NCI-H82 (cell line): ENCODE results near the gene PLPPR5.
"Not testable (repeated sequence)": the region's sequence is repeated elsewhere in the genome, so short reads cannot be mapped to it uniquely, and the experiment has no call there.

ENCODE experiments used
- DNase-seq: peaks from one replicate; lab custom pipeline; 2025; lab: John Stamatoyannopoulos, UW

Gene PLPPR5

DNA sequence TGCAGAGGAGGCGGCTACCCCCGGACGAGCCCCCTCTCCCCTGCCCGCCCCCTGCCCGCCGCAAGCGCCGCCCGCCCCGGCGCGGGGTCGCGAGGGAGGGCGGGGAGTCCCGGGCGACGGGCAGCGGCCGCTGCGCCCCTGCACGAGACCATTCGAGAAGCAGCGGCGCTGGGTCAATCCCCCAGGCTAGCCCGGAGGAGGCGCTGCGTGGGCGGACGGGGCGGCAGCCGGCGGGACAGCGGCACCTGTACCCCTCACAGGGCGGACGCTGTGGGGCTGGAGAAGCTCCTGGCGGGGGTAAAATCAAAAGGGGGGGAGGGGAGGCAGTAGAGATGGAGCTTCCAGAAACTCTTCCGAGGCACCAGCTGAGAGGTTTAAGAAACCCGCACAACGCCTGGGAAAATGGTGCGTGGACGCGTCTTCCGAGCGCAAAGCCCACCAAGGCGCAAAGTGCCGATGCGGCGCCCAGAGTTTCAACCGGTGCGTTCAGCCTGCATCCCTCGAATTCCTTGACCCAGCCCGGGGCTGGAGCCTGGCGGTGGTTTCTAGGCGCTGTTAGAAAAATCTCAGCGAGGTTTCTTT, at the start of gene PLPPR5:
TSS of gene PLPPR5 (minus strand) at position 1 of the 582 bp plus-strand sequence. CDS start 190 bp downstream, outside the sequence.
- peak; percentile 75 for DNase-seq

DNA sequence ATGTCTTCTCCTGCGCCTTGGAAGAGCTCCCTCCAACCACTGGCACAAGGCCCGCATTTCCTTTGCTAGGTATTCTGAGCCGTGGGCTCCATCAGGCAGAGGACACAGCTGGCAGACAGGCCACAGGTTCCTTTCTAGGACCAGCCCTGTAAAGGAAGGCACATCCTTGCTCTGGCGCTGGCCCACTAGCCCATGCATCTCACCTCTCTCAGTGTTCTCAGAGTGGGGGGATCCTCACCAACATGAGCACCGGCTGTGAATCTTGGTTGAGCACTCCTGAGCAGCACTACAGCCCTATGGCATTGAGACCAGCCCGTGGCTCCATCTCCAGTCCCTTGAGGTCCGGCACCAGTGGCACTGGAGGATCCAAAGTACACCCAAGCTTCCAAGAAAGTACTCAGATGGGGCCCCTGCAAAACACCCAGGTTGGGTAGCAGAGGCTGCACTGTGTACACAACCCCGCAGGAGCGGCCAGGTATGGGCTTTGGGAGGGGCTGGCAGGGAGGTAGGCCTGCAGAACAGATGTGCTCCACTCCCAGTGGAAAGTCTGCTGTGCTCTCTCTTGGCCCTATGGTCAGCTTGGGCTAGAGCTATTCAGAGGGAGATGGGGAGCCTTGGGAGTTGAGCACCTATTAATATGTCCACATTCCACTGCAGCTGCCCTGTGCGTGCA, 47.1 kb upstream of the PLPPR5 start:
- no peak for DNase-seq

- no peak for DNase-seq
Measured at GRCh38 chr1:99049745-99050144, 45.1 kb upstream of the PLPPR5 start.

- DNase-seq: not testable (repeated sequence)
Measured at GRCh38 chr1:99036746-99037145, 32.1 kb upstream of the PLPPR5 start.

GRCh38 chr1:99018313-99018712, 13.7 kb upstream of the PLPPR5 start:
- DNase-seq: no peak

DNA sequence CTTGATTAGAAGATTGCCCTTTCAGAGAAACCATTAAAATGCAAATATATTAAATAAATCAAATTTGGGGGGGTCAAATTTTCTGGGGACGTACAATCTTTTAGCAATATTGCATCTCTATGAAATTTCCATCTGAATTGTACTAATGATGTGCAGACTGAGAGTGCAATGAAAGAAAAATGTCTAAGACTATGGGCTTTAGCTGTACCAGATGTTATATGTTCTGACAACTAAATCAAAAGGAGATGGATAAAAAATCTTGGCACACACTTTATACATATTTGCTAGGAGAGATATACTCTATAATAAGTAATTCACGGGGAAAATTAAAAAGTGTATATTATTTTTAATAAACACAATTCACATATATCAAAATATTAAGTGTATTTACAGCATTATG, 13.0 kb upstream of the PLPPR5 start:
- DNase-seq: no peak

DNA sequence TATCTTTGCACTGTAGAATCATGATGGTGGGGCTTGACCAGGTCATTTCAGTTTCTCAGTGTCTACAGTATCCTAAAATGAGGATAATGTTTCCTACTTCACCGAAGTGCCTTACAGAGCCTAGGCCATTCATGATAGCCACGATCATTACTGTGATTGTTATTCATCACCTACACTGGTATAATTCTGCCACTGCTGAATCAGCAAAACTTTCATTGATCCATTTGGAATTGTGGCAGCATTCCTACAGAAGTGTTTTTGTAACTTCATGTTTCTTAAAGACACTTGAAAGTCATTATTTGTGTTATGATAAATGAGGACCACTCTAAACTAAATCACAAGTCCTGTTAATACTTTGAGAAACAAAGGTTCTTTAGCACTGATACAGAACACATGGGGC, 6.0 kb upstream of the PLPPR5 start:
- peak; percentile 42 for DNase-seq

- no peak for DNase-seq
Measured at GRCh38 chr1:99007366-99007765, 2.7 kb upstream of the PLPPR5 start.

GRCh38 chr1:99005537-99005942, 879 bp upstream of the PLPPR5 start:
- DNase-seq: peak; percentile 79

DNA sequence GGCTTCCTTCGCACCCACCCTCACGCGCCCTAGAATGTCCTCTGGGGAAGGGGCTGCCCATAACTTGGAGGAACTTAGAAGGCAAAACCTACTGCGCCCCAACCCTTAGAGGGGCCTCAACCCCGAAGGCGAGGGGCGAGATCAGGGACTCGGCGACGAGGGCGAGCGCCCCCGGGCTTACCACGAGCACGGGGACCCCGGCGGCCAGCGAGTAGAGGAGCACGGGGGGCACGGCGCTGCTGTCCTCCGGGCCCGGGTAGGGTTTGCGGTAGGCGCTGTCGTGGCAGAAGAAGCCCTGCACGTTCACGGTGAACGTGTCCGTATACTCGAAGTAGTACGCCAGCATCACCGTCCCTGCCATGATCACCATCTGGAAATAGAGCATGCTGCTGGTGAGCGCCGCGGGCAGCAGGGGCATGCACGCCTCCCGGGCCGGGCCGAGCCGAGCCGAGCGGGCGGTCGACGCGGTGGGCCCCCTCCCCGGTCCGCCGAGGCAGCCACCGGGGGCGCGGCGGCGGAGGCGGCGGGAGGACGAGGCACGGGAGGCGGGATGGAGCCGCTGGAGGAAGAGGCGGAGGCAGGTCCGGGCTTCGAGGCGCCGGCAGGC, 304 bp downstream of the PLPPR5 start:
- DNase-seq: peak; percentile 75

- DNase-seq: peak; percentile 70
Measured at GRCh38 chr1:99003581-99004253, 944 bp downstream of the PLPPR5 start.

- no peak for DNase-seq
Measured at GRCh38 chr1:98992844-98993243, 11.8 kb downstream of the PLPPR5 start.

DNA sequence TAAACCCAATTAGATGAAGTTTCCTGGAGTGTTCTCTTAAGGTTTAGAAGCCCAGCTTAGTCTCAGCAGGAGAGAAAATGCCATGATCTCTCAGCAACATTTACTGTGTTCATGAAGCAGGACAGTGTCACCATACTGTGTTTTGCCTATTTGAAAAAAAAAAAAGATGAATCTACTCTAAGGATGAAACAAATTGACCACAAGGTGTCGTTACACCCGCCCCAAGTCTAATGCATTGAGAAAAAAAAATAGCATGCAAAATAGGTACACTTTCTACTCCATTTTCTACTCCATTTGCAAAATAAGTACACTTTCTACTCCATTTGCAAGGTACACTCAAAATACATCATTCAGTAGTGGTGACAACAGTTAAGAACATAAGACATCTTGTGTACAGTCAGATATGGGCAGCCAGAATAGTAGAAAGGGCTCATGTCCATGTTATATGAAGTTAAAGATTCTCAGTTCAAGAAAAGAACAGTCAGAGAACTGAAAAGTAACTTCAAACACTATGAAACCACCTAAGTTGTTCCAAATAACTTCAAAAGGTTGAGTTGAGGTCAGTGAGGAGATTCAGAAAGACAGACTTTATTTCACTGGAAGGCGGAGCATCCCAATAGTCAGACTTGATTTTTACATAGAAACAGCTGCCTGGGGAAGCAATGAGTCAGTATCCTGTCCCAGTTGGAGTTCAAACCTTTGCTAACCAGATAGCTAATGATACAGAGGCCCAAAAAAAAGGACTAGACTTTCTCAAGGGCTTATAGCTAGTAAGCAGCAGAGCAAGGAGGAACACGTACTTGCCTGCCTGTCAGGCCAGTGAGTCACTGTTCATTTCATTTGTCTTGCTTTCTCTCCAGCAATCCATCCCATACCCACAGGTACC, 13.3 kb downstream of the PLPPR5 start:
- DNase-seq: peak; percentile 34

- no peak for DNase-seq
Measured at GRCh38 chr1:98989556-98989907, 15.1 kb downstream of the PLPPR5 start.

- no peak for DNase-seq
Measured at GRCh38 chr1:98988904-98989555, 15.6 kb downstream of the PLPPR5 start.

DNA sequence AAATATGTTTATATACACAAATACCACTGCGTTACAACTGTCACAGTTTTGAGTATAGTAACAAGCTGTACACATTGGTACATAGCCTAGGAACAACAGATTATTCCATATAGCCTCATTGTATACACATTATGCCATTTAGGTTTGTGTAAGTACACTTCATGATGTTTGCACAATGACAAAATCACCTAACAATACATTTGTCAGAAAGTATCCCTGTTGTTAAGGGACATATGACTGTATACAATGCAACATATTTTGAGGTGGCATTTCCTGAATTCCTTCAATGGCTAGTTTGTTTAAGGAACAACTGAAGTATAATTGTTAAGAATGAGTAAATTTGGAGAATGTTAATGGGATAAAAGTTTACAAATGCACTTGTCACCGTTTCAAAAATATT, 19.0 kb downstream of the PLPPR5 start:
- DNase-seq: no peak

- no peak for DNase-seq
Measured at GRCh38 chr1:98981917-98982513, 22.6 kb downstream of the PLPPR5 start.

DNA sequence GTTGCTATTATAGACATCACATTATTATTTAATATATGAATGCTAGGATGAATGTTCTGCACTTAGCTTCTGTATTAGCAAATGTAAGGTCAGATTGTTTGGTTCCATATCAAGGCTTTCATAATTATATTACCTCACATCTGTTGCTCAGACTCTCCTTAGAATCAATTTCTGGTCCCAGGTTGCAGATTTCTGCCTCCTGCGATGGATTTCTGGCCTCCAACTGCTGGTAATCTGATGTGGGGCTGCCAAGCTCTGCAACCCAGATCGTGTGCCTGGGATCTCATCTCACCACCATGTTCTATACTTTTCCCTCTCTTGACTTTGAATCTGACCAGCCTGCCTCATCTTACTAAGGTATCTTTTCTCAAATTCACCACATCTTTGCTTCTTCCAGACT, 25.2 kb downstream of the PLPPR5 start:
- no peak for DNase-seq

- DNase-seq: no peak
Measured at GRCh38 chr1:98975810-98976209, 28.9 kb downstream of the PLPPR5 start.

GRCh38 chr1:98975113-98975512, 29.5 kb downstream of the PLPPR5 start:
- DNase-seq: no peak
